GM18498 (cell line): ENCODE data around the gene BTBD17.

ENCODE experiments used
- ATAC-seq: cut with Tn5 transposase; IDR thresholded peaks from one replicate; pipeline ENCODE4 v1.9.1; 2021; ENCODE audit warnings: mild to moderate bottlenecking, moderate library complexity; ENCODE audit not compliant: unreplicated experiment

Gene BTBD17

DNA sequence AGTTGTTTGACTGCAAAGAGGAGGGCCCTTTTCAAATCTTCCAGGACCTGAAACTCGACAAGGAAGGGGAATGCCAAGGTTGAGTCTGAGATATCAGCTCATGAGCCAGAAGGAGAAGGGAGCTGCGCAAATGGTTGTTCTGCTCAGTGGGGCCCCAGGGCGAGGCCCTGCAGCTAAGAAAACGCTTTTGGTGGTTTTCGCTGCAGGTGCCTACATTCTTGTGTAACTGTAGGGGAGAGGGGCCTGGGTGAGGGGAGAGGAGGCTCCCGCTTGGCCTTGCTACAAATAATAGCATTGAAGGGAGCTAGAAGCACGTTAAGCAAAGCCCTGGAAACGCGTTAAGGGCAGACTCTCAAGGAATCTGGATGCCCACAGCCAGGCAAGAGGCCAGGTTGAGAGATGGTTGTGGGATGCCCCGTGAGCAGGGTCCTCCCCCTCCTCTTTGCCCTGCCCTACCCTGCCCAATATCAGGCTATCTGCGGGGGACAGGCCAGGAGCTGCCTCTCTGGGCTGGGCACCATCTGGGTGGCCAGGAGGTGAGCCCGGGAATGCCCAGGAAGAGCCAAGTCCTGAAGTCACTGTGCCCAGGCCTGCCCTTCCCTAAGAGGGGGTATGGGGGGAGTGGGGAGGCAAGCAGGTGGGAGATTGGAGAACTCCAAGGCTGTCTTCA lies 27.6 kb upstream of the BTBD17 start:
- no peak for ATAC-seq

DNA sequence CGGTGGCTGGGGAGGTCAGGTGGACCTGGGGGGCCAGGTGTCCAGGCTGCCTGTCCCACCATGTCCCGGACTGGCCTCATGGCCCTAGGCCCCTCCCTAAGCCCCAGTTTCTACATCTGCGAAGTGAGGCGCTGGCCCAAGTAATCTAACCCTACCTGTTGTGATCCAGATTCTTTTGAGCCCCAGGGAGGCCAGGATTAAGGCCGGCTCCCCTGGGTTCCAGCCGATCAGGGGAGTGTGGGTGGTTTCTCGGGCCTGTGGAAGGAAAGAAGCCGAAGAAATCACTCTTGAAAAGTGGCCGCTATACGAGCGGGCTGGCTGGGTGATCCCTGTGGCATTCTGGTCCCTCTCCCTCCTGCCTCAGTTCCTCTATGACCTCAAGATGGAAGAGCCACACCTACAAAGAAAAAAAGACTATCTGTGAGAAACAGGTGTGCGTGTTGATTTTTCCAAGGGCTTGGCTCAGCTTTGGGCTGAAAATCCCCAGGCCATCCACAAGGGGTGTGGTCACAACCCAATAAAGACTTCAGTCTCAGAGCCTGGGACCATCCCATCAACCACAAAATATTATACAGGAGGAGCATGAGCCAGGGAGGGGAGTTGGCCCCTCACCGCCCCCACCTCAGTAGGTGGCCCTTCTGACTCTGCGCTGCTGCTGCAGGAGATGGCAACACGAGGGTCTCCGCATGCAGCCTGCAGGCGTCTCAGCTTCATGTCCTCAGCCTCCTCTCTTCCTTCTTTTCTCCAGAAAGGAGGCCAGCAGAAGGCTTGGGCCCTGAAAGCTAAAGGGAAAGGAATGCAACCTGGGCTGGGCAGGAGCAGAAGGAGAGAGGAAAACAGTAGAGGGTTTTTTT lies 25.9 kb upstream of the BTBD17 start:
- no peak for ATAC-seq

DNA sequence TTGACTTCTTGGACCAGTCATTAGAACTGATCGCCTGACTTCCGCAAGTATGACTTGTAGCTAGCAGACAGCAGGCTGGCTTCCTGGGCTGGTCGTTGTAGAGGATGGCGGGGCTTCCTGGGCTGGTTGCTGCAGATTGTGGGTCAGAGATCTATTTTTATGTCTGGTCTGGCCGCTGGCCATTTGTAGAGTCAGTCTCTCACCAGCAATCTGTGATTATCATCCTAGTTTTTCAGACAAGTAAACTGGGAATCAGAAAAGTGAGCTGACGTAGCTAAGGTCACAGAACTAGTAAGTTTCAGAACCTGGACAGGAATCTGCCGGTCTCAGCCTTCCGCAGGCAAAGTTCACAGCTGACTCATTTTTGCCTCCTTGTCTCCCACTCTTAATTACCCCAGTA lies 24.7 kb upstream of the BTBD17 start:
- no peak for ATAC-seq

DNA sequence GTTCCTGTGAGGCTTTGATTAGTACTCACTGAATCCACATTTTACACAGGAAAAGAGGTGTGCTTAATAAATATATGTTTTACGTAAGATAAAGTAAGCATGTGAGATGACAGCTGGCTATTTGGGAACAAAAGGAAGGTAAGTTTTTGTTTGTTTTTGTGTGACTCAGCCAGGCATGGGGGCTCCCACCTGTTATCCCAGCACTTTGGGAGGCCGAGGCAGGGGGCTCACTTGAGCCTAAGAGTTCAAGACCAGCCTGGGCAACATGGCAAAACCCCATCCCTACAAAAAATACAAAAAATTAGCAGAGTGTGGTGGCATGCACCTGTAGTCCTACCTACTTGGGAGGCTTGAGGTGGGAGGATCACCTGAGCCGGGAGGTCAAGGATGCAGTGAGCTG lies 23.5 kb upstream of the BTBD17 start:
- ATAC-seq = no peak

DNA sequence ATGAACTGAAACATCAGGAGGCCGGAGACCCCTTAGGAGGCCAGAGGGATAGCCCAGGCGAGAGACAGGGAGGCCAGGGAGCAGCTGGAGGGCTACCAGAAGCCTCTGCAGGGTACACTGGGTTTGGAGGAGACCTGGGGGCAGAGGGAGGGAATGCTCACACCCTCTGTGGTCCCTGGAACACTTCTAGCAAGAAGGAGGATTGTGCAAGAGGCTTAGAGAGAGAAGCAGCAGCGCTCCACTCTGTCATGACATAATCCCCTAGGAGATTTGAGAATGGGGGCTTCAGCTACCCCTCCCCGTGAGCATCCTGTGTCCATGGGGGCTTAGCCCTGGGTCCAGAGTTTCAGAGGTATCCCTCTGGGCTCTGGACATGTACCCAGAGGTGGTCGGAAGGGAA lies 21.5 kb upstream of the BTBD17 start:
- ATAC-seq = no peak

DNA sequence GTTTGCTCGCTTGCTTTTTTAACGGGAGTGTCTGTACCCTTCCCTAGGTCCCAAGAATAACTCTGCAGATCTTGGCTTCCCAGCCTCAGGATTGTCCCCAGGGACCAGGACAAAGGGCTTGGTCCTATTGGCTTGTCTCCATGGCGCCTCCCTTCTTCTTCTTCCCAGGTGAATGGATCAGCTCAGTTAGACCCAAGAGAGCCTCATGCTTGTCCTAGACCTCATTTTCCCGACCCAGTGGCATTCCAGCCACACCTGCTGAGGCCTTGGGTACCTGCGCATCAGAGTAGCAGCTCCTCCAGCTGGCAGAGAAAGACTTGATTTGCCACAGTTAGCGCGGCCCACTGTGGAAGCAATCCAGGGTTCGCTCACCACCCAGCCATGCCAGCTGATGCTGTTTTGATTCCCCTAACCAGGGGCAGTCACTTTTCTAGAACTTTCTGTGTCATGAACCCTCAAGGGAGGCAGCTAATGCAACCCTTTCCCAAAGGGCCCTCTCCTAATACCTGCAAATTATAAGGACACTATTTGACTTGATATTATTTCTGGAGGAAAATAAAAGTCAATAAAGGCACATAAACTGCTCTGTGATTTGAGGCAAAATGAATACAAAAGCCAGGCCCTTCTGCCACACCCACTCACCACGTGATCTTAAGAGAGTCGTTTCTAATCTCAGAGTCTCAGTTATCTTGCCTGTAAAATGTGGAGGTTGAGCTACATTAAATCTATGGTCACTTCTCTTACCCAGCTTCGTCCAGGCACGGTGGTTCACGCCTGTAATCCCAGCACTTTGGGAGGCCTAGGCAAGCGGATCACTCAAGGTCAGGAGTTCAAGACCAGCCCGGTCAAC lies 19.5 kb upstream of the BTBD17 start:
- ATAC-seq = no peak

DNA sequence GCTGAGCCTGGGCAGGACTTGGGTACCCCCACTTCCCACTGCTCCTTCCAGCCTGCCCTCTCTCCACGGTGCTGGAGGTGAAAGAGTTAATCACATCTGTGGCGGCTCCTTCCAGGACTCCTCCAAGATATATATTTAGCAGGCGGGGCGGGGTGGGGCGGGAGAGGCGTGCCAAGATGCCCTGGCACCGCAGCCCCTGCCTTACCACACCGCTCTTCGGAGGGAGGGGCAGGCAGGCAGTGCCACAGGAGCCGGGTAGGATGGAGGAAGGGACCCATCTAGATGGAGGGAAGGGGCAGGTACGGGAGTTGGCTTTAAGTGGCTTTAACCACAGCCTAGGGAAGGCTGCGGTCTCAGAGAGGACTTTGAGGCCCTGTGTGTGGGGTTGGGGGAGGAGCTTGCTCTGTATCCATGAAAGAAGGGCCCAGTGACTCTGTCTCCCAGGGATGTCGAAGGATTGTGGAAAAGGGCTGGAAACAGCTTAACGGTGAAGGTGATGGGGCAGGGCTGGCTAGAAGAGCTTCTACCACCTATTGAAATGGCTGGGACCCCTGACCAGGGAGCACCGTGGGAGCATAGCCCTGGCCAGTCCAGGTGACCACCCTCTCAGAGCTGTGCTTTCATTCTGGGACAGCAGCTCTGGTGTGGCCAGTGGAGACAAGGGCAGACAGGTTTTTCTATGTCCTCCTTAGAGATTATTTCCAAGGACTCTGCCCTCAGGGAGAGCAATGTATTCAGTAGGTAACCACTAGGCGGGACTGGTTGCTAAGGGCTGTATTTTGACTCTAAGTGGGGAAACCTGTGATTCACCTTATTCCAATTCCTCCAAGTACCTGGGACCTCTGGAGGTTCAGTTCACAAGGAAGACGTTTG lies 18.7 kb upstream of the BTBD17 start:
- no peak for ATAC-seq

DNA sequence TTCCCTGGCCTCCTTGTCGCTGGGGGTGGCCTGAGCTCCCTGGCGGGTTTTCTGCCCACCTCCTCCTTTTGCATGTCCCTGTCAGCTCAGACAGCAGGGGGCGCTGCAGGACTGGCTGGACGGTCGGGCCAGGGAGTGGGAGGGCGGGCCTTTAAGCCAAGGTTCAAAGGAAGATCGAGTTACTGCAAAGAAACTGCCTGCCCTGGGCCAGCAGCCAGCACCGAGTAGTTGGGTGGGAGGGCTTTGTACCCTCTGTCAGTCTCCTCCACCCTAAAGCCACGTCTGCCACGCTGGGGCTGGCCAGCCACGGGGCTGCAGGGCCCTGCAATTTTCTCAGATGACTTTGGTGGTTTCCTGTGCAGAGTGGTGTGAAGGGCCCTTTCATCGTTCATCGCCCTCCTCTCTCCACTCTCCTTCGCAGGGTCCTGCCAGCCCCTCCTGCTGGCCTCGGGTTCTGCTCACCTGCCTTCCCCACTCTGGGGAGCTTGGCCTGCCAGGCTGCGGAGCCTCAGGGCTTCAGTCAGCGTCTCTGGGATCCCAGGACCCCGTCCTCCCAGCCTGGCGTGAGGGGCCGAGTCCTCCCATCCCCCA lies 17.9 kb upstream of the BTBD17 start:
- peak; percentile 68 for ATAC-seq

DNA sequence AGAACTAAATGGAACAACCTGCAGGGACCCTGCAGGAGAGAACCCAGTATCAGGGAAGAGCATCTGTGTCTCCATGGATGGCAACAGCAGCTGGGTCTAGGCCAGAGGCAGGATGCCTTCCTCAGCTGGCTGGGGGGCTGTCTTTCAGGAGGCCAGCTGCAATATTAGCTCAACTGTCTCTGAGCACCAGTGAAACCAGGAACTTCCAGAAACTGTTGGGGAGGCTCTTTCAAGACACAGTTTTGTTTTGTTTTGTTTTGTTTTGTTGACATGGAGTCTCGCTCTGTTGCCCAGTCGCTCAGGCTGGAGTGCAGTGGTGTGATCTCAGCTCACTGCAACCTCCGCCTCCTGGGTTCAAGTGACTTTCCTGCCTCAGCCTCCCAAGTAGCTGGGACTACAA lies 13.2 kb upstream of the BTBD17 start:
- ATAC-seq = no peak

DNA sequence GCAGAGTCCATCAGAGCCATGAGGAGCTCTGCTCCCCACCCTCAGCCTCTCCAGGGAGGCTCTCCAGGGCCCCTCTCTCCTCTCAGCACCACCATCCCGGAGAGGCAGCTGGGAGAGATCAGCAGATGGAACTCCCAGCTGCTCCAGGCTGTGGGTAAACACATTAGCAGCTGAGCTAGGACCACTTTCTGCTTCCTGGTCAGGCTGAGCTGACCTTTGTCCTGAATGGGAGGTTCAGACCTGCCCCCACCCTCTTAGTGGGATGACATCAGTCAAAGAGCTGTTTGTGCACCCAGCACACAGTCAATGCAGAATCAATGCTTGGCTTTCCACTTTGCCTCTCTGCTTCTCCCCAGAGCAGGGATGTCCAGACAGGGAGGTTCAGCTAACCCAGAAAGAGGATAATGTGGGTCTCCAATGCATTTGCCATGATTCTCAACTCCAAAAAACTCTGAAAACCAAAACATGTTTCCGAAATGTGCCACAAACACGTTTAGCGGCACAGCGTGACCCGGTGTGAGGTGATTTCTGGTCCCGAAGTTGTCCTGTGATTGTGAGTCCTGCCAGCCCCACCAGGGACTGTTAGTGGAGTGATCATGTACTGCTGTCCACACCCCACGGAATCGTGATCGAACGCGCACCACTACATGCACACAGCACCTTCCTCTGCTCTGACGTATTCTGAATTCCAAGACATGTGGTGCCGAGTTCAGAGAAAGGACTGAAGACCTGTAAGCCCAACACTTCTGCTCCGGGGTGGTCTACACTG lies 12.4 kb upstream of the BTBD17 start:
- no peak for ATAC-seq

DNA sequence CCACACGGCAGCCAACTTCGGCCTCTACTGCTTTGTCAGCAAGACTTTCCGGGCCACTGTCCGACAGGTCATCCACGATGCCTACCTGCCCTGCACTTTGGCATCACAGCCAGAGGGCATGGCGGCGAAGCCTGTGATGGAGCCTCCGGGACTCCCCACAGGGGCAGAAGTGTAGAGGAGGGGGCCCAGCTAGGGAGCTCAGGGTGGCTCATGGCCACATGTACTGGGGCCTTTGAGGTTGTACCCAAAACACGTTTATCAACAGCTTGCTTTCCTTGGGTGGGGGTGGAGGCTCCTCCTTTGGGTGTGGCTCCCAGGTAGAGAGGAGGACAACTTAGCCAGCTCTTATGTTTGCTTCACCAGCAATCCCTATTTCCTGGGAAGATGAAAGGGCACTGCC lies 10.8 kb upstream of the BTBD17 start:
- no peak for ATAC-seq

DNA sequence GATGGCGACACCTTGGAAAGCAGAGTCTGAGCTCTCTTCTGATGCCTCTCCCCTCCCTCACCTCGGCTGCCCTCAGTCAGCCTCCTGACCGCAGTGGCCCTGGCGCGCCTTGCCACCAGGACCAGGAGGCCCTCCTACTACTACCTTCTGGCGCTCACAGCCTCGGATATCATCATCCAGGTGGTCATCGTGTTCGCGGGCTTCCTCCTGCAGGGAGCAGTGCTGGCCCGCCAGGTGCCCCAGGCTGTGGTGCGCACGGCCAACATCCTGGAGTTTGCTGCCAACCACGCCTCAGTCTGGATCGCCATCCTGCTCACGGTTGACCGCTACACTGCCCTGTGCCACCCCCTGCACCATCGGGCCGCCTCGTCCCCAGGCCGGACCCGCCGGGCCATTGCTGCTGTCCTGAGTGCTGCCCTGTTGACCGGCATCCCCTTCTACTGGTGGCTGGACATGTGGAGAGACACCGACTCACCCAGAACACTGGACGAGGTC lies 10.0 kb upstream of the BTBD17 start:
- no peak for ATAC-seq

DNA sequence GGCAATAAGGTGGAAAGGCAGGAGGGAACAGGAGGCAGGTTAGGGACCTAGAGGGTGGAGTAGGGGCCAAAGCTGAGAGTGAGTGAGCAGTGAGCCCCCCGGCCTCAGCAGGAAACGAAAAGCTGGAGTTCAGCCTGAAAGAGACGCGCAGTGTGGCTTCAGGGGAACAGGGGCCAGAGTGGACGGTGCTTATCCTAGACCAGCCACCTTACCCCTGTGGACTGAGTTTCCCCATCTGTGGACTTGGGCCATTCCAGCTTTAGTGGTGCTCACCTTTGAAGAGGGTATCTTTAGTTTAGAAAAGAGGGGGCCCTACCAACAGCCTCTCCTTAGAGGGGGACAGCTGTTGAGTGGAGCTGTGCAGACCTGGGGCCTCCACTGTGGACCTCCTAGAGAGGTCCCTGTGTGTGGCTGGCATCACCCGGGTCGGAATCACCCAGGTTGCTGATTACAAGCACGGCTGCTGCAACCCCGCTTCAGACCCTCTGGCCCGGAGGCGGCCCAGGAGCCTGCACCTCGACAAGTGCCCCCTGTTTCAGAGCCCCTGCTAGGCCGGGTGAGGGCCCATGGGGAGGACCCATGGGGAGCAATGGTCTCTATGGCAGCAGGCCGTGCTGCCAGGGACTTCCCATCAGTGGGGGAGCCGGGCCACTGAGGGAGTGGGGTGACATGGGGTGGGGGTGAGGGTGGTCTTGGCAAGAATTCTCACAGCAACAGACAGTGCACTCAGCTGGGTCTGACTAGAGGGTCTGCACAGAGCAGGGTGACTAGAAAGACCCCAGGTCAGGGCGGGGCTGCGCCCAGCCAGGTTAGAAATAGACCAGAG lies 8.2 kb upstream of the BTBD17 start:
- no peak for ATAC-seq

DNA sequence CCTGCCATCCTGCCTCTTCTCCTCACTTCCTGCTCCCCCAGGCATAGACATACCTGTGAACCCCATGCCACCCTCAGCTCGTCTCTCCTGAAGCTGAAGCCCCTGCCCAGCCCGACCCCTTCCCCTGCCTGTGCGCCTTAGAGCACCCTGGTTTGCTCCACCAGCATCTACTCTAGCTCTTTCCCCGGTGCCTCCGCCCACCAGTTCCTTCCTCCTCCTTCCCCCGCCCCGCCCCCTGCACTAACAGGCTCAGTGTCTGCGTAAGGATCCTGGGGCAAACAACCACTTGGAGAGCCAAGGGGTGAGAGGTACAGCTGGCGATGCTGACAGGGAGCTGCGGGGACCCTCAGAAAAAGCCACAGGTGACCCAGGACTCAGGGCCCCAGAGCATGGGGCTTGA lies 7.6 kb upstream of the BTBD17 start:
- ATAC-seq = no peak

DNA sequence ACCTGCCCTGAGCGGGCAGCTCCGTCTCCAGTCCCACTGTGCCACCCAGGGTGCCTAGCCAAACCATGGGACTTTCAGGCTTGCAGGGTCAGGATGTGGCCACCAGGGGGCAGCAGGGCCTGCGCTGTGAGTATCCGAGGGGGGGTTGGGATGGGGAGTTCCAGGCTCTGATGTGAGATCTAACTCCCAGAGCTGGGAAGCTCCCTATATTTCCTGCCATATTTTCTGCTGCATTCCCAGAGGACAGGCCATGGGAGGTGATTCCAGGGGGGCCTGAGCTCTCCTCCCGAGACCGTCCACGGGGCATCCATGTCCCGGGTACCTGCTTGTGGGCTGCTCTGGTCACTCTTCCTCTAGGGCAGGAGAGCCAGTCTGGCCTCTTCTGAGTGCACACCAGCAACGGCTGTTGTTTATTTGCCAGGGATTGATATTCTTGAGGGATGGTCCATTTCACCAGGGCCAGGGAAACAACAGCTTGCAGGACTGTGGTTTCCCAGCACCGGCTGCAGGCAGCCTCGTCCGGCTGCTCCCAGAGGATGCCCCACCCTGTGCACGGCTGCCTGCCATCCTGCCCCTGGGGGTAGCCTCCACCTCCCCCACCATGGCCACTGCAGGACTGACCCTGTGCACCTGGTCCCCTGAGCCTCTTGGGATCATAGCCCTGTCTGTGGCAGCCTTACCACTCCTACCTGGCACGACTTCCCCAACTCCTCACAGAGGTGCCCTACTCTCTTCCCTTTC lies 6.8 kb upstream of the BTBD17 start:
- no peak for ATAC-seq

DNA sequence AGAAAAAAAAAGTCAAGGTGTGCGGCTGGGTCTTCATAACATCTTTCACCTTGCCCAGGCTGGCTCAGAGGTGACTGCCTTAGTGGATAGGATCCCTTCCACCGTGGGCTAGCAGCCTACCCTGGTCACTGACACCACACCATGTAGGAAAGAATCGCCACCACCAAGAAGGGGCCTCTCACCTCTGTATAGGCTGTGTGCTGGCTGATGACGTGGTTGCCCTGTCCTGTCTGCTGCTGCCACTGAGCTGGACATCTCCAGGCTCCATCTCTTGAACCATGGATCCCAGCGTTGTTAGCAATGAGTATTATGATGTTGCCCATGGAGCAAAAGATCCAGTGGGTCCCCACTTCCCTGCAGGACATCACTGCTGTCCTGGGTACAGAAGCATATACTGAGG lies 5.5 kb upstream of the BTBD17 start, which contains the start of gene GPR142:
Gene GPR142 (plus strand): TSS at position 301 of the 400 bp plus-strand sequence. CDS start 2,035 bp downstream, outside the sequence.
- ATAC-seq = no peak

DNA sequence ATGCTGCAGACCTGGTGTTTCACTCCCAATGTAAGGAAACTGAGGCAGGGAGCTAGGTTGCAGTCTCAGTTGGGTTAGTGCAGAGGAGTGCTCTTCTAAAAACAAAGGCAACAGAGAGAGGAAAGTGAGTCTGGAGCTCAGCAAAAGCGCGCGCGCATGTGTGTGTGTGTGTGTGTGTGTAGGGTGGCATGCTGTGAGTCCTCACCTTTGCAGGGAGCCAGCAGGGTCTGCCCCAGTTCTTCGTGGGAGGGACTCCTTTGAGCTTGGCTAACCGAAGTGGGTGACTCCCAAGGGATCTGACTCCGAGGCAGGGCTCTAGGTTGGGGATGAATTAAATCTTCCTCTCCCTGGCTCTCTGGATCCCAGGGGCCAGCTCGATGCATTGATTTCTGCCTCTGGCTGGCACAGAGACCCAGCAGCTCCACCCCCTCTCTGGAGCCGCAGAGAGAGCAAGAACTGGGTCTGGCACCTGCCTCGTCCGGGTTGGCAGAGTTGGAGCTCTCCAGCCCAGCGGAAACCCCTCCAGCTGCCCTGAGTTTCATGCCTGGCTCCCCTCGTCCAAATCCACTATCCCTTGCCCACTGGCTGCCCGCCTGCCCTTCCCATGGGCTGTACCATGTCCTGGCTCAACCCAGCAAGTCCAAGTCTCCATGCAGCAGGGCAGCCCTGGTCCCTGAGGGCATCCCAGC lies 1.3 kb upstream of the BTBD17 start:
- ATAC-seq = no peak
